ENCODE data around the gene SLC38A5. TPM values are rescaled to one million over a fixed set of nuclear protein-coding genes. Genes with fewer than 3 reads are reported as not detected.

SLC38A5 gene
- total RNA-seq, 4 donors from 2014 or later = 5.7 to 14.3 (median 11.3) TPM

DNA sequence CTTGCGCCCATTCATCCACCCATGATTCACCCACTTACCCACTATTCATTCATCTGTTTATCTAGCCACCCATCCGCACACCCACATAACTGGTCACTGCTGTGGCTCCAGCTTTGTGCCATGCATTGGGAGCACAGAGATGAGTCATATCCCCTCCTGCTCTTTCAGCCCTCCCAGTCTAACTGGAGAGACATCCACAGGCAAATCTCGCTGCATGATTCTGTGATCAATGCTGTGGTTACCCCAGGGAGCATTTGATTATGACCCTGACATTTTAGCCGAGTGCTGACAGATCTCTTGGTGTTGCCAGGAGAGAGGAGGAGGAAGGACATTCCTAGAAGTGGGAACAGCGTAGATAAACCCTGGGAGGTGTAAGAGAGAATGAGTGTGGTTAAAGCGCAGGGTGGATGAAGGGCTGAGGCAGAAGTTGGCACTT lies 28.3 kb upstream of the SLC38A5 start:
- Histone ChIP-seq H3K27ac (no peak overlapping the region), H3K4me1 (no peaks in the 10 kb centered on the region), H3K4me3 (no peak overlapping the region), H3K9me3 (no peaks in the 10 kb centered on the region), H3K27me3 (no peaks in the 10 kb centered on the region), H3K36me3 (no peaks in the 10 kb centered on the region)
- no peak for DNase-seq
- TF ChIP-seq POLR2AphosphoS5 (IDR thresholded peaks at IDR 0.05) (no peak), POLR2A (IDR thresholded peaks at IDR 0.05) (no peak), EP300 (IDR thresholded peaks at IDR 0.05; ENCODE audit: low read depth) (no peak)
- TF ChIP-seq, protein P1, sequence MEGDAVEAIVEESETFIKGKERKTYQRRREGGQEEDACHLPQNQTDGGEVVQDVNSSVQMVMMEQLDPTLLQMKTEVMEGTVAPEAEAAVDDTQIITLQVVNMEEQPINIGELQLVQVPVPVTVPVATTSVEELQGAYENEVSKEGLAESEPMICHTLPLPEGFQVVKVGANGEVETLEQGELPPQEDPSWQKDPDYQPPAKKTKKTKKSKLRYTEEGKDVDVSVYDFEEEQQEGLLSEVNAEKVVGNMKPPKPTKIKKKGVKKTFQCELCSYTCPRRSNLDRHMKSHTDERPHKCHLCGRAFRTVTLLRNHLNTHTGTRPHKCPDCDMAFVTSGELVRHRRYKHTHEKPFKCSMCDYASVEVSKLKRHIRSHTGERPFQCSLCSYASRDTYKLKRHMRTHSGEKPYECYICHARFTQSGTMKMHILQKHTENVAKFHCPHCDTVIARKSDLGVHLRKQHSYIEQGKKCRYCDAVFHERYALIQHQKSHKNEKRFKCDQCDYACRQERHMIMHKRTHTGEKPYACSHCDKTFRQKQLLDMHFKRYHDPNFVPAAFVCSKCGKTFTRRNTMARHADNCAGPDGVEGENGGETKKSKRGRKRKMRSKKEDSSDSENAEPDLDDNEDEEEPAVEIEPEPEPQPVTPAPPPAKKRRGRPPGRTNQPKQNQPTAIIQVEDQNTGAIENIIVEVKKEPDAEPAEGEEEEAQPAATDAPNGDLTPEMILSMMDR (IDR thresholded peaks at IDR 0.05) = no peak
- in situ Hi-C loops (cut with MboI; ENCODE audit: low pct_ligation_motif_present in 1 of 4, low pct_unique_long_range_greater_than_20kb in 1 of 4, low sequenced_read_pairs in 3 of 4) (loop anchor here in 2 of 4 donors (25.0 kb wide), 1 partner anchor 411 kb away; no protein-coding TSS in a partner anchor), intact Hi-C loops (cut with DNase I; ENCODE audit: low total_unique reads) (no loop called here)
- 76% methylated on average over 6 of the region's 6 CpGs; no CpG with 5 or more reads in 1 of the 2 donors for WGBS, 2 donors (ENCODE audit: low coverage in 1 of 2)

DNA sequence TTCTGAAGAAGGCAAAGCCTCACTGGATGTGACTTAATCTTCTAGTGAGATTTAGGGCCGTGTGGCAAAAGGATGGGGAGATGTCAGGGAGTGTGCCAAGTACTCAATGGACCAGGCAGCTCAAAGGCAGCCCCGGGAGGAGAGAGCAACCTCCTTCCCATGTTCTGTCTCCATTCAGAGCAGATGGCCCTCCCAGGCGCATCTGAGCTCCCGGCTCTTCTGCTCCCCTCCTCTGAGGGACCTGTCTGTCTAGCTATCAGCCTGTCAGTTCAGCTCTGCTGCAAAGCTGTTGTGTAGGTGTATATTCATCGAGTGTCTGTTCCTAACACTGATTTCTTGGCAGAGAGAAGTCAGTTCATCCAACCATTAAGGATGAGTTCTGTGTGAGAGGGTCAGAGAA lies 27.8 kb upstream of the SLC38A5 start:
- H3K9me3 ChIP-seq = no peaks in the 10 kb centered on the region
- in situ Hi-C loops (cut with MboI; ENCODE audit: low pct_ligation_motif_present in 1 of 4, low pct_unique_long_range_greater_than_20kb in 1 of 4, low sequenced_read_pairs in 3 of 4) = loop anchor here in 2 of 4 donors (25.0 kb wide), 1 partner anchor 411 kb away; no protein-coding TSS in a partner anchor
- no peaks in the 10 kb centered on the region for H3K36me3 ChIP-seq
- TF ChIP-seq POLR2AphosphoS5 (IDR thresholded peaks at IDR 0.05) = no peak
- TF ChIP-seq EP300 (IDR thresholded peaks at IDR 0.05; ENCODE audit: low read depth) = no peak
- TF ChIP-seq, protein P1 (IDR thresholded peaks at IDR 0.05) = no peak
- intact Hi-C loops (cut with DNase I; ENCODE audit: low total_unique reads) = no loop called here
- DNase-seq = no peak
- H3K4me3 ChIP-seq = no peak overlapping the region
- H3K27ac ChIP-seq = no peak overlapping the region
- no peaks in the 10 kb centered on the region for H3K4me1 ChIP-seq
- 65% methylated on average over 5 of the region's 5 CpGs; no CpG with 5 or more reads in 1 of the 2 donors for WGBS, 2 donors (ENCODE audit: low coverage in 1 of 2)
- no peaks in the 10 kb centered on the region for H3K27me3 ChIP-seq

DNA sequence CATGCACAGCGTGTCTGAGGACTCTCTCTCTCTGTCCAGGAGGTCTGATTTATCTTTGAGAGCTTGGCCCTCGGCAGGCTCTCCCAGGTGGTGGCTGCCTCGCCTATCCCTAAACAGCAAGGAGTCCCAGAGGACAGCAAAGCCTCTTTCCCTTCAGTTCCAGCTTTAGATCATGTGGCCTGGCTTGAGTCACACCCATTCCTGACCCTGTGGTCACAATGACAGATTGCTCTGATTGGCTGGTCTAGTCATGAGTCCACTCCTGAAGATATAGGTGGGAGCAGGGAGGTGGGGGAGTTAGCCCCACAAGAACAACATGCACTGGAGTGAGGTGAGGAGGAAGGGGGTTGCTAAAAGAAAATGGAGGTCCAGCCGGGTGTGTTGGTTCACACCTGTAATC lies 26.6 kb upstream of the SLC38A5 start:
- H3K27me3 ChIP-seq = no peaks in the 10 kb centered on the region
- in situ Hi-C loops (cut with MboI; ENCODE audit: low pct_ligation_motif_present in 1 of 4, low pct_unique_long_range_greater_than_20kb in 1 of 4, low sequenced_read_pairs in 3 of 4) = loop anchor here in 2 of 4 donors (25.0 kb wide), 1 partner anchor 409 kb away; no protein-coding TSS in a partner anchor
- no peaks in the 10 kb centered on the region for H3K36me3 ChIP-seq
- no peaks in the 10 kb centered on the region for H3K4me1 ChIP-seq
- no peak for DNase-seq
- H3K4me3 ChIP-seq = no peak overlapping the region
- 86% methylated on average over 4 of the region's 4 CpGs; no CpG with 5 or more reads in 1 of the 2 donors for WGBS, 2 donors (ENCODE audit: low coverage in 1 of 2)
- no peaks in the 10 kb centered on the region for H3K9me3 ChIP-seq
- intact Hi-C loops (cut with DNase I; ENCODE audit: low total_unique reads) = no loop called here
- TF ChIP-seq POLR2AphosphoS5 (IDR thresholded peaks at IDR 0.05) (no peak), EP300 (IDR thresholded peaks at IDR 0.05; ENCODE audit: low read depth) (no peak)
- TF ChIP-seq, protein P1 (IDR thresholded peaks at IDR 0.05) = no peak
- H3K27ac ChIP-seq = no peak overlapping the region

DNA sequence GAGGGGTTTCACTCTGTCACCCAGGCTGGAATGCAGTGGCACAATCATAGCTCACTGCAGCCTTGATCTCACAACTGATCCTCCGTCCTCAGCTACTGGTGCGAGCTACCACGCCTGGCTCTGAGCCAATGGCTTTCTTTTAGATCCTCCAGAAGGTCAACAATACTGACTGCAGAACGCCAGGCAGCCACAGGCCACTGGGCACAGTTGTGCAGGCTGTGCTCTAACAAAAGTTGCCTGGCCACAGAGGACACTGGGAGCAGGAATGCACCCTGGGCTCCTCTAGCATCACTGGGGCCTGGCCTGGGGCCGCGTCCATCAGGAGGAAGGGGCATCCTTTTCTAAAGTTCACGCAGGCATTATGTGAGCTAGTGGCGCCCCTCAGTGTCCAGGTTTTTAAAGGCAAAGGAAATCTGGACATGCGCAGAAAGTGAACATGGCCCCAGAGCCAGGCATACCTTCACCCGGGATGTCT lies 23.9 kb upstream of the SLC38A5 start:
- TF ChIP-seq, protein P1 (IDR thresholded peaks at IDR 0.05) = peak in 2 of 5 experiments; percentile 15 to 17
- TF ChIP-seq POLR2AphosphoS5 (IDR thresholded peaks at IDR 0.05) = no peak
- Histone ChIP-seq H3K4me3 (no peak overlapping the region), H3K9me3 (no peaks in the 10 kb centered on the region), H3K27ac (no peak overlapping the region), H3K27me3 (no peaks in the 10 kb centered on the region), H3K36me3 (no peaks in the 10 kb centered on the region), H3K4me1 (no peaks in the 10 kb centered on the region)
- DNase-seq = no peak
- WGBS, 2 donors (ENCODE audit: low coverage in 1 of 2) = 37% methylated on average over 10 of the region's 10 CpGs; no CpG with 5 or more reads in 1 of the 2 donors
- intact Hi-C loops (cut with DNase I; ENCODE audit: low total_unique reads) (no loop called here), in situ Hi-C loops (cut with MboI; ENCODE audit: low pct_ligation_motif_present in 1 of 4, low pct_unique_long_range_greater_than_20kb in 1 of 4, low sequenced_read_pairs in 3 of 4) (loop anchor here in 2 of 4 donors (25.0 kb wide), 1 partner anchor 407 kb away; no protein-coding TSS in a partner anchor)
